ENCODE results near the gene PKD1. TPM values are rescaled to one million over a fixed set of nuclear protein-coding genes. Genes with fewer than 3 reads are reported as not detected.

The PKD1 gene
- total and polyA plus RNA-seq, 8 donors, result 29.8 to 127 (median 44.2) TPM

- H3K27ac ChIP-seq, result no peak overlapping the region
- H3K4me3 ChIP-seq, result no peak overlapping the region
- DNase-seq, result peak in 2 of 6 donors; percentile 16 to 37
- no peaks in the 10 kb centered on the region for H3K9me3 ChIP-seq
- H3K36me3 ChIP-seq, result peaks cover 0 to 23% (median 8%) of the 10 kb centered on the region in 3 donors
- ATAC-seq, result no peak
- no peaks in the 10 kb centered on the region for H3K27me3 ChIP-seq
- TF ChIP-seq CTCF (IDR thresholded peaks at IDR 0.05), result no peak
- 87 to 89% methylated on average over 13 of the region's 13 CpGs for WGBS, 2 donors
- H3K4me1 ChIP-seq, result no peaks in the 10 kb centered on the region
- intact Hi-C loops (cut with DNase I), result no loop called here
- FAIRE-seq, result no peak
These were observed 77.3 kb downstream of the PKD1 start for GRCh38 chr16:2058420-2058819.

GRCh38 chr16:2057438-2057837 lies 78.3 kb downstream of the PKD1 start:
- Histone ChIP-seq H3K27ac (no peak overlapping the region), H3K27me3 (no peaks in the 10 kb centered on the region), H3K4me1 (no peaks in the 10 kb centered on the region), H3K4me3 (no peak overlapping the region), H3K36me3 (peaks cover 0 to 21% (median 8%) of the 10 kb centered on the region in 3 donors), H3K9me3 (no peaks in the 10 kb centered on the region)
- ATAC-seq, result no peak
- intact Hi-C loops (cut with DNase I), result no loop called here
- peak in 2 of 6 donors; percentile 18 to 55 for DNase-seq
- no peak for FAIRE-seq
- 90 to 91% methylated on average over 9 to 10 of the region's 10 CpGs for WGBS, 2 donors
- TF ChIP-seq CTCF (IDR thresholded peaks at IDR 0.05), result no peak

GRCh38 chr16:2056681-2057407 lies 78.9 kb downstream of the PKD1 start:
- ATAC-seq (no peak), DNase-seq (peak in 2 of 6 donors; percentile 21 to 64), FAIRE-seq (no peak)
- H3K27me3 ChIP-seq, result no peaks in the 10 kb centered on the region
- no peak for TF ChIP-seq CTCF (IDR thresholded peaks at IDR 0.05)
- H3K4me3 ChIP-seq, result no peak overlapping the region
- H3K36me3 ChIP-seq, result peaks cover 0 to 17% (median 8%) of the 10 kb centered on the region in 3 donors
- no peak overlapping the region for H3K27ac ChIP-seq
- H3K9me3 ChIP-seq, result no peaks in the 10 kb centered on the region
- H3K4me1 ChIP-seq, result no peaks in the 10 kb centered on the region
- 94 to 95% methylated on average over 19 of the region's 19 CpGs for WGBS, 2 donors
- intact Hi-C loops (cut with DNase I), result no loop called here

GRCh38 chr16:2056077-2056476 lies 79.6 kb downstream of the PKD1 start:
- H3K27me3 ChIP-seq, result no peaks in the 10 kb centered on the region
- DNase-seq, result peak in 2 of 6 donors; percentile 33 to 66
- intact Hi-C loops (cut with DNase I), result no loop called here
- H3K36me3 ChIP-seq, result peaks cover 0 to 17% (median 8%) of the 10 kb centered on the region in 3 donors
- 86% methylated on average over 15 of the region's 15 CpGs for WGBS, 2 donors
- ATAC-seq, result no peak
- no peak for FAIRE-seq
- no peak overlapping the region for H3K4me3 ChIP-seq
- H3K9me3 ChIP-seq, result no peaks in the 10 kb centered on the region
- no peaks in the 10 kb centered on the region for H3K4me1 ChIP-seq
- H3K27ac ChIP-seq, result no peak overlapping the region
- no peak for TF ChIP-seq CTCF (IDR thresholded peaks at IDR 0.05)
